SK-N-SH (cell line): ENCODE data around the gene TTLL12. TPM values are rescaled to one million over a fixed set of nuclear protein-coding genes. Genes with fewer than 3 reads are reported as not detected.

Experiments
- CTCF ChIA-PET: fragments of 300-600, 350-600 bp; formaldehyde crosslinking; extraction: SDS; loops from one replicate; lab custom pipeline; 2021; lab: Yijun Ruan, JAX
- POLR2A ChIA-PET: fragments of 350-600 bp; sonication (Branson Sonifier 250); formaldehyde crosslinking; extraction: SDS; loops from one replicate; lab custom pipeline; 2020; ENCODE audit warnings: antibody characterized with exemption, inconsistent platforms; lab: Yijun Ruan, JAX
- DNase-seq: peaks from one replicate; pipeline ENCODE4 v3.0.0; 2012
- H2AFZ ChIP-seq: fragments of 200-600 bp; sonication (generic); 2 replicates; pipeline ENCODE4 v1.8.1; 2016; ENCODE audit warnings: antibody characterized with exemption, mild to moderate bottlenecking, low read depth
- H3F3A ChIP-seq: fragments of 200-600 bp; sonication (generic); replicated peaks from 2 replicates; pipeline ENCODE3; 2016; ENCODE audit warnings: antibody characterized with exemption, mild to moderate bottlenecking; ENCODE audit not compliant: insufficient read depth
- H3K27ac ChIP-seq, 2 experiments: fragments of 200-500 bp in 1 of 2; fragments of 200-600 bp in 1 of 2; sonication (Bioruptor generic) in 1 of 2; sonication (generic), shearing (Covaris generic) in 1 of 2; 2 replicates each; pipeline versions ENCODE4 v1.5.1 to v1.6.1; 2014 to 2016; ENCODE audit warnings: low read depth in 2 of 2, inconsistent platforms in 1 of 2, low read length in 1 of 2, mild to moderate bottlenecking in 1 of 2, mixed read lengths in 1 of 2
- H3K27me3 ChIP-seq: fragments of 200-600 bp; sonication (generic), shearing (Covaris generic); 2 replicates; pipeline ENCODE4 v1.6.1; 2016; ENCODE audit warnings: mixed run types; ENCODE audit not compliant: insufficient read depth
- H3K36me3 ChIP-seq, 2 experiments: fragments of 200-500 bp in 1 of 2; fragments of 200-600 bp in 1 of 2; sonication (Bioruptor generic) in 1 of 2; sonication (generic) in 1 of 2; replicated peaks in 1 of 2; 2 replicates each; pipeline versions ENCODE3 to v1.5.1; 2014 to 2016; ENCODE audit warnings: low read length in 1 of 2, mild to moderate bottlenecking in 1 of 2; ENCODE audit not compliant: insufficient read depth in 2 of 2, control insufficient read depth in 1 of 2
- H3K4me1 ChIP-seq, 2 experiments: fragments of 200-500 bp in 1 of 2; fragments of 200-600 bp in 1 of 2; sonication (Bioruptor generic) in 1 of 2; sonication (generic), shearing (Covaris generic) in 1 of 2; 2 replicates each; pipeline versions ENCODE4 v1.5.1 to v1.6.1; 2014 to 2016; ENCODE audit warnings: low read depth in 1 of 2, low read length in 1 of 2, mixed run types in 1 of 2; ENCODE audit not compliant: insufficient read depth in 2 of 2, control insufficient read depth in 1 of 2
- H3K4me2 ChIP-seq: fragments of 200-600 bp; sonication (generic), shearing (Covaris generic); 2 replicates; pipeline ENCODE4 v1.6.1; 2017; ENCODE audit warnings: mixed run types
- H3K4me3 ChIP-seq, 2 experiments: fragments of 200-500 bp in 1 of 2; fragments of 200-600 bp in 1 of 2; sonication (Bioruptor generic) in 1 of 2; sonication (generic), shearing (Covaris generic) in 1 of 2; 2 replicates each; pipeline versions ENCODE4 v1.5.1 to v1.8.1; 2014 to 2016; ENCODE audit warnings: low read depth in 2 of 2, inconsistent platforms in 1 of 2, low read length in 1 of 2, mild to moderate bottlenecking in 1 of 2, mixed read lengths in 1 of 2, moderate library complexity in 1 of 2
- H3K79me2 ChIP-seq: fragments of 200-600 bp; sonication (generic); 2 replicates; pipeline ENCODE4 v1.8.1; 2017; ENCODE audit warnings: mild to moderate bottlenecking; ENCODE audit not compliant: insufficient read depth
- H3K9ac ChIP-seq: fragments of 200-600 bp; sonication (generic); 2 replicates; pipeline ENCODE4 v1.6.1; 2017; ENCODE audit warnings: mixed run types
- H3K9me2 ChIP-seq: fragments of 200-600 bp; sonication (generic); 2 replicates; pipeline ENCODE4 v1.6.1; 2017; ENCODE audit warnings: mixed run types
- H3K9me3 ChIP-seq: fragments of 200-600 bp; sonication (generic); 2 replicates; pipeline ENCODE4 v1.6.1; 2017; ENCODE audit warnings: mixed run types, mild to moderate bottlenecking, moderate library complexity
- H4K20me1 ChIP-seq: fragments of 200-600 bp; sonication (generic); 2 replicates; pipeline ENCODE4 v1.6.1; 2017; ENCODE audit warnings: mild to moderate bottlenecking, mixed run types; ENCODE audit not compliant: insufficient read depth
- EZH2phosphoT487 ChIP-seq: fragments of 200-600 bp; sonication (generic); IDR thresholded peaks from 2 replicates; pipeline ENCODE4 v1.6.1; 2017; ENCODE audit warnings: low read depth, mixed run types, mild to moderate bottlenecking, antibody characterized with exemption, moderate library complexity, borderline replicate concordance
- FOSL2 ChIP-seq: IDR thresholded peaks from 2 replicates; pipeline ENCODE4 v1.4.0; 2012; ENCODE audit warnings: low read depth, mild to moderate bottlenecking, moderate library complexity, borderline replicate concordance
- FOXM1 ChIP-seq: IDR thresholded peaks from 2 replicates; pipeline ENCODE4 v1.4.0; 2012; ENCODE audit warnings: low read depth, mild to moderate bottlenecking
- GABPA ChIP-seq: IDR thresholded peaks from 2 replicates; pipeline ENCODE4 v1.4.0; 2012; ENCODE audit warnings: low read depth, mild to moderate bottlenecking
- GATA2 ChIP-seq: sonication (generic); formaldehyde crosslinking; IDR thresholded peaks from 2 replicates; pipeline ENCODE4 v1.5.0; 2020; ENCODE audit warnings: mild to moderate bottlenecking, missing genetic modification reagents
- IRF3 ChIP-seq: fragments of 150-350 bp; IDR thresholded peaks from 2 replicates; pipeline ENCODE4 v1.6.1; 2016; ENCODE audit warnings: mild to moderate bottlenecking, low read depth, low read length
- MAX ChIP-seq: IDR thresholded peaks from 2 replicates; pipeline ENCODE4 v1.4.0; 2012; ENCODE audit warnings: low read depth
- NFIC ChIP-seq: IDR thresholded peaks from 2 replicates; pipeline ENCODE4 v1.4.0; 2012; ENCODE audit warnings: borderline replicate concordance
- POLR2AphosphoS5 ChIP-seq: IDR thresholded peaks from 2 replicates; pipeline ENCODE4 v1.6.1; 2012; ENCODE audit warnings: low read depth, low read length
- RAD21 ChIP-seq: IDR thresholded peaks from 2 replicates; pipeline ENCODE4 v1.6.1; 2012; ENCODE audit warnings: mild to moderate bottlenecking, low read length
- RFX5 ChIP-seq: IDR thresholded peaks from 2 replicates; pipeline ENCODE4 v1.6.1; 2012; ENCODE audit warnings: mild to moderate bottlenecking, improper control_type of control experiment, low read length
- RXRA ChIP-seq: IDR thresholded peaks from 2 replicates; pipeline ENCODE4 v1.4.0; 2012; ENCODE audit warnings: low read depth, mild to moderate bottlenecking, borderline replicate concordance
- SIN3A ChIP-seq: IDR thresholded peaks from 2 replicates; pipeline ENCODE4 v1.6.1; 2012; ENCODE audit warnings: low read depth, mild to moderate bottlenecking, low read length, moderate library complexity, borderline replicate concordance
- TAF1 ChIP-seq: IDR thresholded peaks from 2 replicates; pipeline ENCODE4 v1.6.1; 2012; ENCODE audit warnings: low read depth, mild to moderate bottlenecking, low read length, moderate library complexity, borderline replicate concordance
- TCF12 ChIP-seq: IDR thresholded peaks from 2 replicates; pipeline ENCODE4 v1.4.0; 2012
- ZBTB33 ChIP-seq: IDR thresholded peaks from 2 replicates; pipeline ENCODE4 v1.4.0; 2012; ENCODE audit warnings: low read depth, borderline replicate concordance
- WGBS: methylation state at CpG from one replicate; pipeline ENCODE4 v1.1.6; 2017; ENCODE audit warnings: low lambda C conversion rate; 5-methylcytosine and 5-hydroxymethylcytosine counted together
- polyA plus RNA-seq, 3 experiments: library from polyadenylated mRNA; depleted of rRNA; stranded (reverse); fragments of >200 nt; gene quantifications; 2 replicates each; pipeline ENCODE4 v1.2.3, GENCODE V29; 2012

TTLL12 gene
- polyA plus RNA-seq, 1 of the 3 experiments (the other 2 are of a cell fraction), result 11.5 TPM

GRCh38 chr22:43208703-43209522 lies 22.0 kb upstream of the TTLL12 start:
- no peaks in the 10 kb centered on the region for H4K20me1 ChIP-seq
- TF ChIP-seq MAX (no peak), NFIC (no peak), SIN3A (no peak), RFX5 (no peak), TCF12 (no peak), FOSL2 (no peak), RXRA (no peak), FOXM1 (no peak), GATA2 (CRISPR knock-in tag) (no peak), IRF3 (no peak), TAF1 (no peak), RAD21 (no peak), EZH2phosphoT487 (no peak), POLR2AphosphoS5 (no peak), GABPA (no peak), ZBTB33 (no peak)
- no peaks in the 10 kb centered on the region for H3K36me3 ChIP-seq
- CTCF ChIA-PET, result no interaction called here
- no peak overlapping the region for H3K9ac ChIP-seq
- POLR2A ChIA-PET, result no interaction called here
- H3F3A ChIP-seq, result no peaks in the 10 kb centered on the region
- H3K4me3 ChIP-seq, result no peak overlapping the region
- no peaks in the 10 kb centered on the region for H3K79me2 ChIP-seq
- no peak overlapping the region for H3K27ac ChIP-seq
- no peak for DNase-seq
- 65% methylated on average over 5 of the region's 26 CpGs for WGBS
- H3K27me3 ChIP-seq, result no peaks in the 10 kb centered on the region
- H3K9me2 ChIP-seq, result no peaks in the 10 kb centered on the region
- no peaks in the 10 kb centered on the region for H3K9me3 ChIP-seq
- no peak overlapping the region for H3K4me2 ChIP-seq
- no peaks in the 10 kb centered on the region for H3K4me1 ChIP-seq
- H2AFZ ChIP-seq, result no peak overlapping the region
